Activated naive CD4-positive, alpha-beta T cell (primary cell): Measurements from ENCODE around the gene TSPAN15.
"Not testable (repeated sequence)": the region's sequence is repeated elsewhere in the genome, so short reads cannot be mapped to it uniquely, and the experiment has no call there.

Experiments
- DNase-seq, 4 experiments: peaks; one replicate each; lab custom pipeline; 2025; lab: John Stamatoyannopoulos, UW

TSPAN15 gene

GRCh38 chr10:69503001-69503895, 52.0 kb downstream of the TSPAN15 start:
- no peak for DNase-seq

GRCh38 chr10:69503896-69504265, 52.6 kb downstream of the TSPAN15 start:
- DNase-seq = no peak

GRCh38 chr10:69504576-69505250, 53.4 kb downstream of the TSPAN15 start:
- no peak for DNase-seq

GRCh38 chr10:69505636-69506318, 54.5 kb downstream of the TSPAN15 start:
- DNase-seq = no peak

GRCh38 chr10:69506487-69506833, 55.2 kb downstream of the TSPAN15 start:
- DNase-seq = no peak

GRCh38 chr10:69506834-69507713, 55.8 kb downstream of the TSPAN15 start:
- no peak for DNase-seq

GRCh38 chr10:69508738-69509340, 57.6 kb downstream of the TSPAN15 start:
- DNase-seq = no peak

GRCh38 chr10:69512901-69513300, 61.6 kb downstream of the TSPAN15 start:
- DNase-seq = no peak

- DNase-seq = no peak
These were observed 62.4 kb downstream of the TSPAN15 start for GRCh38 chr10:69513617-69514016.

GRCh38 chr10:69515699-69516259, 64.5 kb downstream of the TSPAN15 start:
- DNase-seq = peak; percentile 38 to 72 (median 60)

- DNase-seq = peak in 1 of 4 experiments; percentile 7
These were observed 65.1 kb downstream of the TSPAN15 start for GRCh38 chr10:69516316-69516715.

- no peak for DNase-seq
These were observed 65.5 kb downstream of the TSPAN15 start for GRCh38 chr10:69516796-69517195.

GRCh38 chr10:69517271-69517848, 66.1 kb downstream of the TSPAN15 start:
- DNase-seq = no peak

- DNase-seq = no peak
These were observed 76.7 kb downstream of the TSPAN15 start for GRCh38 chr10:69527961-69528360.

- DNase-seq = no peak
These were observed 82.4 kb downstream of the TSPAN15 start for GRCh38 chr10:69533658-69534057.

GRCh38 chr10:69536521-69536920, 85.3 kb downstream of the TSPAN15 start:
- DNase-seq = not testable (repeated sequence)

- DNase-seq = no peak
These were observed 86.2 kb downstream of the TSPAN15 start for GRCh38 chr10:69537449-69537848.

- no peak for DNase-seq
These were observed 87.2 kb downstream of the TSPAN15 start for GRCh38 chr10:69538461-69538860.

GRCh38 chr10:69541463-69541862, 90.2 kb downstream of the TSPAN15 start:
- DNase-seq = no peak

GRCh38 chr10:69549959-69550358, 98.7 kb downstream of the TSPAN15 start:
- DNase-seq = no peak

GRCh38 chr10:69552268-69552667, 101.0 kb downstream of the TSPAN15 start:
- no peak for DNase-seq
